ENCODE measurements around the gene TSPAN16. TPM values are rescaled to one million over a fixed set of nuclear protein-coding genes. Genes with fewer than 3 reads are reported as not detected.

TSPAN16 gene
- total RNA-seq, 1 donor from 2014 or later: not detected

- CTCF ChIA-PET: no interaction called here
- no peak overlapping the region for H3K27ac Mint-ChIP-seq
- peaks cover 40% of the 10 kb centered on the region for H3K36me3 Mint-ChIP-seq (ENCODE audit: low read depth)
- H3K4me1 Mint-ChIP-seq: peaks cover 24% of the 10 kb centered on the region
- POLR2A ChIA-PET: no interaction called here
- no peak for TF ChIP-seq CTCF (IDR thresholded peaks at IDR 0.05)
- no peaks in the 10 kb centered on the region for H3K9me3 Mint-ChIP-seq
- no peak overlapping the region for H3K4me3 Mint-ChIP-seq
- H3K27me3 Mint-ChIP-seq: no peaks in the 10 kb centered on the region
- ATAC-seq (ENCODE audit: low read depth): no peak
- no peak for DNase-seq
- intact Hi-C loops (cut with micrococcal nuclease): no loop called here
Observed at GRCh38 chr19:11335449-11336146, 39.6 kb downstream of the TSPAN16 start.

GRCh38 chr19:11337080-11337479 lies 41.1 kb downstream of the TSPAN16 start:
- intact Hi-C loops (cut with micrococcal nuclease): no loop called here
- ATAC-seq (ENCODE audit: low read depth): no peak
- H3K27ac Mint-ChIP-seq: no peak overlapping the region

GRCh38 chr19:11338121-11338520 lies 42.2 kb downstream of the TSPAN16 start:
- ChIA-PET POLR2A (no interaction called here), CTCF (no interaction called here)
- no peak for TF ChIP-seq CTCF (IDR thresholded peaks at IDR 0.05)
- Mint-ChIP-seq H3K27ac (no peak overlapping the region), H3K9me3 (no peaks in the 10 kb centered on the region), H3K4me1 (peaks cover 24% of the 10 kb centered on the region), H3K36me3 (ENCODE audit: low read depth) (peaks cover 38% of the 10 kb centered on the region), H3K4me3 (no peak overlapping the region), H3K27me3 (no peaks in the 10 kb centered on the region)
- no peak for DNase-seq
- intact Hi-C loops (cut with micrococcal nuclease): no loop called here
- no peak for ATAC-seq (ENCODE audit: low read depth)

More at GRCh38 chr19:11337080-11337479, 41.1 kb downstream of the TSPAN16 start:
- H3K9me3 Mint-ChIP-seq: no peaks in the 10 kb centered on the region
- peaks cover 38% of the 10 kb centered on the region for H3K36me3 Mint-ChIP-seq (ENCODE audit: low read depth)
- no peaks in the 10 kb centered on the region for H3K27me3 Mint-ChIP-seq
- CTCF ChIA-PET: interaction anchor here (1.3 kb wide), 1 partner anchor 9 kb away, joined by 3 read pairs; the partner anchor contains the start of genes CCDC159 and TMEM205
- H3K4me3 Mint-ChIP-seq: no peak overlapping the region
- DNase-seq: no peak
- peaks cover 24% of the 10 kb centered on the region for H3K4me1 Mint-ChIP-seq
- TF ChIP-seq CTCF (IDR thresholded peaks at IDR 0.05): no peak
- POLR2A ChIA-PET: interaction anchor here (0.7 to 1.2 kb wide), 3 partner anchors 9 to 87 kb away, joined by 3 to 4 read pairs (median 3); partner anchors contain the start of genes CCDC159 and TMEM205

GRCh38 chr19:11338569-11339253 lies 42.8 kb downstream of the TSPAN16 start:
- no peaks in the 10 kb centered on the region for H3K9me3 Mint-ChIP-seq
- peak overlapping the region; percentile 81 for H3K4me3 Mint-ChIP-seq
- no peak for TF ChIP-seq CTCF (IDR thresholded peaks at IDR 0.05)
- intact Hi-C loops (cut with micrococcal nuclease): no loop called here
- H3K27ac Mint-ChIP-seq: no peak overlapping the region
- ChIA-PET POLR2A (interaction anchor here (2.2 kb wide), 1 partner anchor 36 kb away, joined by 13 read pairs; the partner anchor contains the start of gene SWSAP1), CTCF (interaction anchor here (2.0 kb wide), 1 partner anchor 43 kb away, joined by 5 read pairs; no protein-coding TSS in a partner anchor)
- H3K4me1 Mint-ChIP-seq: peaks cover 24% of the 10 kb centered on the region
- ATAC-seq (ENCODE audit: low read depth): no peak
- DNase-seq: no peak
- peaks cover 37% of the 10 kb centered on the region for H3K36me3 Mint-ChIP-seq (ENCODE audit: low read depth)
- H3K27me3 Mint-ChIP-seq: no peaks in the 10 kb centered on the region
